ENCODE results near the gene CAVIN2.
A peak's percentile ranks its signal among the peaks of the same experiment; 100 is the strongest.

The CAVIN2 gene, protein sequence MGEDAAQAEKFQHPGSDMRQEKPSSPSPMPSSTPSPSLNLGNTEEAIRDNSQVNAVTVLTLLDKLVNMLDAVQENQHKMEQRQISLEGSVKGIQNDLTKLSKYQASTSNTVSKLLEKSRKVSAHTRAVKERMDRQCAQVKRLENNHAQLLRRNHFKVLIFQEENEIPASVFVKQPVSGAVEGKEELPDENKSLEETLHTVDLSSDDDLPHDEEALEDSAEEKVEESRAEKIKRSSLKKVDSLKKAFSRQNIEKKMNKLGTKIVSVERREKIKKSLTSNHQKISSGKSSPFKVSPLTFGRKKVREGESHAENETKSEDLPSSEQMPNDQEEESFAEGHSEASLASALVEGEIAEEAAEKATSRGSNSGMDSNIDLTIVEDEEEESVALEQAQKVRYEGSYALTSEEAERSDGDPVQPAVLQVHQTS

GRCh38 chr2:191846515-191847476 is at the start of gene CAVIN2:
Gene CAVIN2 (minus strand): TSS chr2:191847088. CDS start chr2:191846925, 163 bp downstream.
- no peak for DNase-seq (ENCODE audit: low read depth)

GRCh38 chr2:191895743-191896142 is 48.9 kb upstream of the CAVIN2 start:
- DNase-seq (ENCODE audit: low read depth), result no peak

DNA sequence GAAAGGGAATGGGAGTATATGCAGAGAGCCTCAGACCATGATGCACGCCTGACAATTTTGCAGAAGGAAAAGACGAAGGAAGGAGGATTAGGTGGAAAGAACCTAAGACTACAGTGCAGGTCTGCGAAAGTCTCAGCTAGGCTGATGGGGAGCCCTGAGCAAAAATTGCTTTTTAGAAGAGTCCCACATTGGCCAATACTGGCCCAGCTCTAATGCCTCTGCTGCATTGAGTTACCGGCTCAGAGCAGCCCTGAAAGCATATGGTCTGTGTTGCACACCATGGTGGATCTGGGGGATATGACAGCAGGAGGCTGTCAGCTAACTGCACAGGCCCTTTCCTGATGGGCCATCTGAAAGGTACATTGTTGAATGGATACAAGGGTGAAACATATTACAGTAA is 48.3 kb upstream of the CAVIN2 start:
- no peak for DNase-seq (ENCODE audit: low read depth)

DNA sequence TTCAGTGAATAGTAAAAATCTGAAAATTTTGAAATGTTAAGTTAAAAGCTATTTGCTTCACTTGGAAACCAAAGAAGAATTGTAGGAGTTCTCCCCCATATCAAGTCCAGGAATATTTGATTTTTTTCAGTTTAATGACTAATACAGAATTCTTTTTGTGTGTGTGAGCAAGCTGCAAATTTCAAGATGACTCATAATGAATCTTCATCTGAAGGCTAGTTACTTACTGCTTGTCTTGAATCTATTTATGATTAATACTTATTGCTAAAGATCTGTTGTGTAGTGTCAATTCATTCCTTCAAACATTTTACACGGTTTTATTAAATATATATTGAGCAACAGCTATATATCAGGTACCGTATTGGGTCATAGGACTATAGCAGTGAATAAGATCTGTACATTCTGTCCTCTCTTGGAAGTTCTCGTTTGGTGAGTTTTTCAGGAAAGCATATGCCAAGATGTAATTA is 47.8 kb upstream of the CAVIN2 start:
- DNase-seq (ENCODE audit: low read depth), result peak; percentile 79

DNA sequence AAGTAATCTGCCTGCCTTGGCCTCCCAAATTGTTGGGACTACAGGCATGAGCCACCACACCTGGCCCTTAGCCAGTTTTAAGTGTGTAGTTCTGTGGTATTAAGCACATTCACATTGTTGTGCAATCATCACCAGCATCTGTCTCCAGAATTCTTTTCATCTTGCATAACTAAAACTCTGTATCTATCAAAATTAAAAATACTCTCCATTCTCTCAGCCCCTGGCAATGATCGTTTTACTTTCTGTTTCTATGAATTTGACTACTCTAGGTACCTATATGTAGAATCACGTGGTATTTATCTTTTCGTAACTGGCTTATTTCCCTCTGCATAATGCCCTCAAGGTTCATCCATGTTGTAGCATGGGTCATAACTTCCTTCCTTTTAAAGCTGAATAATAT is 45.5 kb upstream of the CAVIN2 start:
- peak; percentile 73 for DNase-seq (ENCODE audit: low read depth)

DNA sequence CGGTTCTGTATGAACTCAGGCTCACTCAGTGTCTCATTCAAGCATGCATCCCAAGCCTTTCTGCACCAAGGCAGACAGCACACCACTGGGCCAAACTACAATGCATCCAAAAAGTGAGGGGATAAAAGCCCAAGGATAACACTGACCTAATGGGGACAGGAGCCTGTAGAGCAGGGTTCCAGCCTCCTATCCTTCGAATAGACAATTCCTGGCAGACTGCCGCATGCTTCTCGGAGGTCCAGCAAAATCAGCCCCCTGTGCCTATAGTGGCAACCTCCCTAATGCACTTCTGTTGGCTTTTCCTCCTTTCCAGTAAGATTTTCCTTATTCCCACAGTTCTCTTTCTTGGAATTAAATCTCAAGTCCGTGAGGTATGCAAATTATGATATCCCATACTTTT is 44.8 kb upstream of the CAVIN2 start:
- no peak for DNase-seq (ENCODE audit: low read depth)

DNA sequence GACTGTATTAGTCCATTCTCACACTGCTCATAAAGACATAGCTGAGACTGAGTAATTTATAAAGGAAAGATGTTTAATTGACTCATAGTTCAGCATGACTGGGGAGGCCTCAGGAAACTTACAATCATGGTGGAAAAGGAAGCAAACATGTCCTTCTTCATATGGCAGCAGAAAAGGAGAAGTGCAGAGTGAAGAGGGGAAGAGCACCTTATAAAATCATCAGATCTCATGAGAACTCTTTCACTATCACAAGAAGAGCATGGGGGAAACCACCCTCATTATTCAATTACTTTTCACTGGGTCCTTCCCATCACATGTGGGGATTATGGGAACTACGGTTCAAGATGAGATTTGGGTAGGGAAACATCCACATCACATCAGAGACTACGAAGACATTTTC is 43.0 kb upstream of the CAVIN2 start:
- DNase-seq (ENCODE audit: low read depth), result no peak

GRCh38 chr2:191888400-191889166 is 41.7 kb upstream of the CAVIN2 start:
- DNase-seq (ENCODE audit: low read depth), result no peak

DNA sequence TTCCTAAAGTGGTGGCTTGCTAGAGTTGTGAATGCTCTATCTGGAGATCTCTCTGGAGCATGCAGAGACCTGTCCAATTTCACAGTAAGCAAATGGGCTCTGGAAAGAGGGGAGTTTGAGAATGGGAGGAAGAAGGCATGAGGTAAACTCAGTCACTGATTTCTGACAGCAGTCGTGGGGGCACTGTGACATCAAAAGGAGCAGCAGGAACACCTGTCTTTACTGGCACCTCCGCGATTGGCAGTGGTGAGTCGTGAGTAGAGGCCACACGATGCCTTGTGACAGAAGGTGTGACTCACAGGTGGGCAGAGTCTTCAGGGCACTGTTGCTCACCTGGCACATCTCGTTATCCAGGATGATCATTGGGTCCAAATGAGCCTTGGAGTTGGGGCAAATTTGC is 38.8 kb upstream of the CAVIN2 start:
- no peak for DNase-seq (ENCODE audit: low read depth)

DNA sequence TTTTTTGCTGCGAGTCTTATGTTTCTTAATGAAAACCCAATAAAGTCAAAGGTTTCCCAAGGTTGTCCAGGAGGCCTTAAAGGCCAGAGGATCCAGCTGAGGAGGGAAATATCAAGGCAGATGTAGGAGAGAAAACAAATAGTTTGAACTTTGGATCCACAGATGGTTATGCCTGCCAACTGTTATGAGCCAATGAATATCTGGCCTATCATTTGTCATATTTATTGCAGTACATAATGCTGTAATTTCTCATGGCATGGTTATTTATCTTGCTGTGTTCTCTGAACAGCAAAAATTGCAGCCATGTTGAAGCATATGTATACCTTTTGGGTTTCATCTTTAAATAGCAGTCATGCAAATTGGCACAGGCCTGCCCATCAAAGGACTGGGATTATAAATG is 38.2 kb upstream of the CAVIN2 start:
- no peak for DNase-seq (ENCODE audit: low read depth)

DNA sequence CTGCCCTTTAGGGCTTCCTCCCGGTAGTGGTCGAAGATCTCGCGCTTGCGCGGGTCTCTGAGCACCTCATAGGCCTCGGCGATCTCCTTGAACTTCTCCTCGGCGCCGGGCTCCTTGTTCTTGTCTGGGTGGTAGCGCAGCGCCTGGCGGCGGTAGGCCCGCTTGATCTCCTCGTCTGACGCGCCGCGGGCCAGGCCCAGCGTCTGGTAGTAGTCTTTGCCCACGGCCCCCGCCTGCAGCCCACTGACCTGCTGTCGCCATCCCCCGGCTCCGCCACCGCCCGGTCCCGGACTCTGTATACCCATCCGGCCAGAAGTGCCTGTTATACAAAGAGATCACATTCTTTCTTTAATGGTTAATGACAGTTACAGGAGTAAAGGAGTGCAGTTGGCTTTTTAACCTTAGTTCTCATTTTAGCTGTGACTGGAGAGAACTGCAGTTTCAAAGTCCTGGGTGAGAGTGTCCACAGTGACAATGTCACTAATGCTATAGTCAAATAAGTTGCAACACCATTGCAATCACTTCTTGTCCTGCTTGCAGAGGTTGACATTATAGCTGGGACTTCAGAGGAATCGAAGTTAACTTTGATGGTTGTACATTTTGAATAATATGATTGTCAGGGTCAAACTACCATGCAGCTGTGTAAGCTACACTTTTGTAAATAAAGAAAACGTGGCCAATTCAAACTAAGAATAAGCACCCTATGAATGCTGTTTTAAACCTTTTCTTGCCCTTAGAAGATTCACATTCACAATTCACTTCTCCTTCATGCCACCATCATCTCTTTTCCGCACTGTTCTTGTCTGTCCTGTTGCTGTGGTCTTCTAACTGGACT is 35.3 kb upstream of the CAVIN2 start:
- no peak for DNase-seq (ENCODE audit: low read depth)

GRCh38 chr2:191878548-191879279 is 31.8 kb upstream of the CAVIN2 start:
- DNase-seq (ENCODE audit: low read depth), result peak; percentile 74

GRCh38 chr2:191877875-191878274 is 31.0 kb upstream of the CAVIN2 start:
- no peak for DNase-seq (ENCODE audit: low read depth)

DNA sequence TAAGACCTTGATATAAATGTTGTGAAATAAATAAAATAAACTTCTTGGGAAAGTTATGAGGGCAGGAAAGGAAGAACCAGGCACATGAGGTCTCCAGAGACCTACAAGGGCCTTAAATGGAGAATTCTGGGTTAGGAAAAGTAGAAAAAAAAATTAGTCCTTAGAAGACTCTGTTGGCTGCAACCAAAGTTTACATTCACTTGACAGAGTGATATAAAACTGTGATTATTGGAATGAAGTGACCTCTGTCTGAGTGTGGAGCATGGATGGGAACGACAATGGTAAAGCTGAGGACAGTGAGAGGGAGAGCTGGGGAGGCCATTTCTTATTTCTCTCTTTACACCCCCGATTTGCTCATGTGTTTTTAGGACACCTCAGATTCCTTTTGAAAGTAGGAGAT is 29.0 kb upstream of the CAVIN2 start:
- no peak for DNase-seq (ENCODE audit: low read depth)

DNA sequence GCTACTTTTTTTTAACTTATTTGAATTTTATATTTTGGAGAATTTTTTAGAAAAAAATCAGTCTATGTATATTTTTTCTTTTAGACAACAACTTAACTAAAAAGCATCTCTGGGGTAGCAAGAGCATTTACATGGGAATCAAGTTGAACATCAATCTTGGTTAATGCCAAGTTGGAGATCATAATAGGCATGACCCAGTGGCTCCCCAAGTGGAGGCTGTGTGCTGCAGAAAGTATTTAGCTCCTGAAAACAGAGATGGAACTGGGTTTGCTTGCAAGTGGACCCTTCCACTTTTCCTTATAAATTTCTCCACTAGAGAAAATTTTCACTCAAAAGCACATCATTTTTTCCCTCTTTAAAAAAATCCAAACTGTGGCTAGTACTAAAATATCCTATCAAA is 23.9 kb upstream of the CAVIN2 start:
- DNase-seq (ENCODE audit: low read depth), result no peak

GRCh38 chr2:191869781-191870180 is 22.9 kb upstream of the CAVIN2 start:
- DNase-seq (ENCODE audit: low read depth), result no peak

DNA sequence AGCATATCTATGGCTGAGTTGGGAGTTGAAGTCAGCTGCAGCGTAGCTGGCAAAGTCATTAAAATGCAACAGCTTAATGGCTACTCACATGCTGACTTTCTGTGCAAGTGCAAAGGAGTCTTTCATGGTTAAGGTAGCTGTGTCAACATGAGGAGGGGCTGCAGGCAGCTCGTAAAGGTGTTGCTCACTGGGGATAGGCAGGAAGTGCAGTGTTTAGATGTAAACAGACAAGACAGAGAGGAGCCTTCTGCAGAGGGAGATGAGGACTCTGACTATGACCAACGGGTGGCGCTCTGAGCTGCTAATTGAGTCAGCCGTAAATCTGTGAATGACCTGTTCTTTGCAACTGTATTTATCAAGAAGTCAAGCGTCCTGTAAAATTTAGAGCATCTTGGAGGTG is 22.3 kb upstream of the CAVIN2 start:
- no peak for DNase-seq (ENCODE audit: low read depth)

DNA sequence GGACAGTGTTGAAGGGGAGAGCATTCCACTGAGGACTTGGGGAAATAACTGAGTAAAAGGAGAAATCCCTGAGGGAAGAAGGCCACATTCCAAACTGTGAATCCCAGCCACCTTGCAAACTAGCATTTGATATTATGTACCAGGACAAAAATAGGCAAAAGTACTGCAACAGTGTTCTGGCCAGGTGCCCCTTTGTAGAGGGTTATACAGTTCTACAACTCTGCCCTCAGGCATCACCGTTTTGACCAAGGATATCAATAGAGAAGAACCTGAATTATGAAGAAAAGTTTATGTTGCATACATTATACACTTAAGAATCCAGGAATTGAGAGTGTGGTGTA is 20.6 kb upstream of the CAVIN2 start:
- DNase-seq (ENCODE audit: low read depth), result no peak

DNA sequence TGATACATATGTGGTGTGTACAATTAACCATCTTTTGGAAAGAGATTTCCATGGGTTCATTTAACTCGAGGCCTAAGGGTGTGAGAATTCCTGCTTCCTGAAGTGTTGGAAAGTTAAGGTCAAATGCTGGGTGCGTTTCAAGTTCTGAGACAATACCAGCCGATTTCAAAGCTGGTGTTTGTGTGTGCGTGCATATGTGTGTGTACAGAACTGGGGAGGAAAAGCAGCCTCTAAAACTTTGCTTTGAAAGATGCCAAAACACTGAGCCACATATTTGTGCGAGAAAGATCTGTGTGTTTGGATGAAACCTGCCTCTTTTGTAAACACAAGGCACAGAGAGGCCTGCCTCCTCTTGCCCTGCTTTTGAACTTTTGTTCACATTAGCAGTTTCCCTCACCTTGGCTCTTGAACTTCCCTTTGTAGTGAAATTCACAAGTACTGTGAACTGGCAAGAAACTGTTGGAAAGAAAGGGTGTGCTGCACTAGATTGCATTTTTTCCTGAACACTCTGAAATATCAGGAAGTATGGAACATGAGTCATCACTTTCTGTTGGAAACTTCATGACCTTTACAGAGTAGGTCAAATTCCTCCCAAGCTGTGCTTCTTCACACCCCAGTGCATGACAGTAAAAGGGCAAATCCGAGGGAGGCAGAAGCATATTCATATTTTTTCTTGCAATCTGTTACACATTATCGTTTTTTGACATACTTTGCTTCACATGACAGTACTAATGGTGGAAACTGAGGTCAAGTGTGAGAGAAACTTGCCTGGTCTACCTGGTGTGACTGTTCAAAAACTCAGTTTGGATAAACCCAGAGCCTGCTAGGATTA is 20.0 kb upstream of the CAVIN2 start:
- peak; percentile 98 for DNase-seq (ENCODE audit: low read depth)

- DNase-seq (ENCODE audit: low read depth), result no peak
Observed at GRCh38 chr2:191866195-191866594, 19.3 kb upstream of the CAVIN2 start.

All from HS-5 (cell line).